Measurements from ENCODE around the gene EVPL.

The EVPL gene

DNA sequence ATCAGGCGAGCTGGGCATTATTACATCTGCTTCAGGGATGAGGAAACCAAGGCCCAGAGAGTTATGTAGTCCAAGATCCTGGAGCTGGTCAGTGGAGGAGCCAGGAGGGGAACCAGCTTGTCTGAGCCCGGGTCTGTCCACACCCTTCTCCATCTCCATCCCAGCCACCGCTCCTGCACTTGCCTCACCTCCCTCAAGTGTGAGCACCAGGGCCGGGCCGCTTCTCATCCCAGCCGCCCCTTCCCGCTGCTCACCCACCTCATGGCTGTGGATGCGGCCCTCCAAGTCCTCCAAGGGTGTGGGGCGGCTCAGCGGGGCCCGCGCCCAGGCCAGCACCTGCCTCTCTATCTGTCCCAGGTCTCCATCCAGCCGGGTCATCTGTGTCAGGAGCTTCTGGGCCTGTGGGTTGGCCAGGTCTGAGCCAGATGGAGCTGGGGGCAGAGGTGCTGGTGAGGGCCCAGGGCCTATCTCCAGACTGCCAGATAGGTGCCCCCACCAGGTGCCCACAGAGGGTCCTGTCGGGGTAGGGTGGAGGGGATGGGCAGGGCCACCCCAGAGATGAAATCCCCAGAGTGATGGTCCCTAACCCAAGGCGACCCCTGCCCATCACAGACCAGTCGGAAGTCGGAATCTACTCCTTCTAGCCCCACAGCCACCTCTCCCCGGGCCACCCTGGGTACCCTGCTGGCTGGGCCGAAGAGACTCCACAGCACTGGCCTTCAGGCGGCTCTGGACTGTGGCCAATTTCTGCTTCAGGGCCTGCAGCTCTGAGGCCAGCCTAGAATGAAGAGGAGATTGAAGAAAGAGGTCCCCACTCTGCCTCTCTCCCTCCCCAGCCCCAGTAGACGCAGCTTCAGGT is 9.4 kb downstream of the EVPL start:
- DNase-seq = no peak

DNA sequence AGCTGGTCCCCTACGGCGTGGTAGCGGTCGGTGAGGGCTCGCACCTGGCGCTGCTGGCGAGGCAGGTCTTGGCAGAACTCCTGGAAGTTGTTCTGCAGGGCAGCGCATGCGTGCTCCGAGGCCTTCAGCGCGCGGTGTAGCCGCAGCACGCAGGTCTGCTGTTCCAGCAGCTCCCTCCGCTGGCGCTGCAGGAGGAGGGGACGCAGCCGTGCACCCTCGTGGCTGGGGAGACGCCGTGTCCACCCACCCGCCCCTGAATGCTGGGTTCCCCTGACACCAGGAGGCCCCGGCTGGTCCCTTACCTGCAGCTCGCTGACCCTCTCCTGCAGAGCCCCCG is 12.2 kb downstream of the EVPL start:
- DNase-seq = no peak

DNA sequence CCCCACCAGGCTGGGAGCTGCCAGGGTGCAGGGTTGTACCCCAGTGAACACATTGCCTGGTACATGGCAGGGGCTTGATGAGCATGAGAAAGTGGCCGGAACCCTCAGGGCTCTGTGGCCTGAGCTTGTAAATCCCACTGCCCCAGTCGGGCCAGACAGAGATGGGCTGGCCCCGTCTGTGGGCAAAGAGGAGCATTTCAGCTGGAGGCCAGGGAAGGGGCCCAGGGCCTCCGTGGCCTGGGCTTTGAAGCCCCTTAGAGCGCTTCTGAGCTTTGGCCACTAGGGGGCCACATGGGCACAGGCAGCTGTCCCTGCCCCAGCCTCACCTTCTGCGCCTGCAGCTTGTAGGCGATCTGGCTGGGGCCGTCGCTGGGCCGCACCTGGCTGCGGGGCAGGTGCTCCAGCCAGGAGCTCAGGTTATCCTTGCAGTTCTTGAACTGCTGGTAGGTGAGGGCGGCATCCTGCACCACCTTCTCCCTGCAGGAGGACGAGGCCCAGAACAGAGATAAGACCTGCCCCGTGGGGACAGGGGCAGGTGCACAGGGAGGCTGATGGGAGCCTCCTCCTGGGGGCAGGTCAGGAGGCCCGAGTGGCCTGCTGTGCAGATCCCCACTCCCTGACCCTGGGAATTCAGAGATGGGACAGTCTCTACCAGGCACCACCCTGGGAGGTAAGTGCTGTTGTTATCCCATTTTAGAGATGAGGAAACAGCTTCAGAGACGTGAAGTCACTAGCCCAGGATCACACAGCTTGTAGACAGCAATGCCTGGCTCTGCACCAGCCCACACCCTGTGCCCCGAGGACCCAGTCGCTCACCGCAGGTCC is 12.8 kb downstream of the EVPL start:
- DNase-seq = peak; percentile 76 to 89 (median 82)

DNA sequence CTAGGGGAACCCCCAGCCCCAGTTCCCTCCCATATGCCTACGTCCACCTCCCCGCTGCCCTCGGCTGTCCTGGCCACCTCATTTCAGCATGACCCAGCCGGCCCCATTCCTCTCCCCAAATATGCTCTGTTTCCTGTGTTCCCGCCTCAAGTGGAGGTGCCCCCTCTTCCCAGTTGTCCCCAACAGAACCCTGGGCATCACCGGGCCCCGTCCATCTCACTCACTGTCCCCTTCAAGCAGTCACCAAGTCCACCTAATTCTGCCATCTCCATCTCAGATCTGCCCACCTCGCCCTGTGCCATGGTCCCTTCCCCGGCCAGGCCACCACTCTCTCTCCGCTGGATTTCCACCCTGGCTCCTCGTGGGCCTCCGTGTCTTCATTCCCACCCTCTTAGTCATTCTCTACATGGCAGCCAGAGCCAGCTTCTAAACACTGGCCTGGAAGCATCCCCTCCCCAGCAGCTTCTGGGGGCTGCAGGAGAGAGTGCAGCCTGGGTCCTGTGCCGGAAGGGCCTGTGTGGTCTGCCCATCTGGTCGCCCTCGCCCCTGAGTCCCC is 13.7 kb downstream of the EVPL start:
- no peak for DNase-seq

DNA sequence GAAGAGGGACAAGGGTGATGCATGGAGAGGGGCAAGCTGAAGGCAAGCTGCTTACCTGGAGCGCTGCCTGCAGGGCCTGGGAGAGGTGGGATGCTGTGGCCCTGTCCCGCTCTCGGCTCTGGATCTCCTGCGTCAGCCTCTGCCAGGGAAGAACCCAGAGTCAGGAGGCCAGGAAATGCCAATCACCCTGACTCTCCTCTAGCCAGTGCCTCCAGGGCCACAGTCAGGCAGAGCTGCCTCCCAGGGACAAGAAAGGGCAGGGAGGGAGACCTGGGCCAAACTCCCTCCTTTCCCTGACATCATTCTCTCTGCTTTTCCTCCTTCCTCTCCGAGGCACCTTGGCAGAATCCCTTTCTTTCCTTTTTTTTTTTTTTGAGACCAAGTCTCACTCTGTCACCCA is 15.2 kb downstream of the EVPL start:
- no peak for DNase-seq

DNA sequence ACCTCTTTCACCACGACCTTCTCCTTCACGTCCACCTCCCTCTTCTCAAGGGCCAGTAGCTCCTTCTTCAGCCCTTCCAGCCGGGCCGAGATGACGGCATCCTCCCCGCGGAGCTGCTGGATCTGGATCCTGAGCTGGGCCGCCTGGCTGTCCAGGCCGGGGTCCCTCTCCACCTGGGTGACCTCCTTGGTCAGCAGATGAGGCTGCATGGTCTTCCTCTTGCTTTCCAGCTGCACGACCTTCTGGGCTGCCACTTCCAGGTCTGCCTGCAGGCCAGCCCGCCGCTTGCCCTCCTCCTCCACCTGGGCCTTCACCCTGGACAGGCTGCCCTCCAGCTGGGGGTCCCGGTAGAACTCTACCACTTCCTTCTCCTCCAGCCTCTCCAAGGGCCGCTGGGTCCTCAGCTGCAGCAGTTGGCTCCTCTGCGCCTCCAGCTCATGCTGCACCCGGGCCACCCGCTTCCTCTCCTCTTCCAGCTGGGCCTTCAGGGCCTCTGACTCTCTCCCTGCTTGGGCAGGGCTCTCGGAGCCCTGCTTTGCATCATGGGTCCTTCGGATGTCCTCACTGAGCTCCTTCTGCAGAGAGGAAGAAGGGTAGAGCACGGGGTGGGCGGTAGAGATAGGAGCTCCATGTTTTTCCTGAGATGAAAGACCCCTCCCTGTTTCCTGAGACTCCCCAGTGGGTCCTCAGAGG is 17.0 kb downstream of the EVPL start:
- DNase-seq = peak in 1 of 4 experiments; percentile 8

DNA sequence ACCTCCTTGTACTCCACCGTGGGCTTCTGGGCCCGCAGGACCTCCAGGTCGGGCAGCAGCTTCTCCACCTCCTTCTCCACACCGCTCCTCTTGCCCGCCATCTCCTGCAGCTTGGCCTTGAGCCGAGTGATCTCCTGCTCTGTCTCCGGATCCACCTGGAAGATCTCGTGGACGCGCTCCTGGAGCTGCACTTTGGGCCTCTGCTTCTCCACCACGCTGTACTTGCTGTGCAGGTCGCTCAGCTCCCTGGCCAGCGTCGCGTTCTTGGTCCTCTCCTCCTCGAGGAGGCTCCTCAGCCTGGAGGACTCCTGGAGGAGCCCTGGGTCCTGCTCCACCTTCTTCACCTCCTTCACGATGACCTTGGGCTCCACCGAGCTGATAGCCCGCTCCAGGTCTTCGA is 17.7 kb downstream of the EVPL start:
- DNase-seq = no peak

DNA sequence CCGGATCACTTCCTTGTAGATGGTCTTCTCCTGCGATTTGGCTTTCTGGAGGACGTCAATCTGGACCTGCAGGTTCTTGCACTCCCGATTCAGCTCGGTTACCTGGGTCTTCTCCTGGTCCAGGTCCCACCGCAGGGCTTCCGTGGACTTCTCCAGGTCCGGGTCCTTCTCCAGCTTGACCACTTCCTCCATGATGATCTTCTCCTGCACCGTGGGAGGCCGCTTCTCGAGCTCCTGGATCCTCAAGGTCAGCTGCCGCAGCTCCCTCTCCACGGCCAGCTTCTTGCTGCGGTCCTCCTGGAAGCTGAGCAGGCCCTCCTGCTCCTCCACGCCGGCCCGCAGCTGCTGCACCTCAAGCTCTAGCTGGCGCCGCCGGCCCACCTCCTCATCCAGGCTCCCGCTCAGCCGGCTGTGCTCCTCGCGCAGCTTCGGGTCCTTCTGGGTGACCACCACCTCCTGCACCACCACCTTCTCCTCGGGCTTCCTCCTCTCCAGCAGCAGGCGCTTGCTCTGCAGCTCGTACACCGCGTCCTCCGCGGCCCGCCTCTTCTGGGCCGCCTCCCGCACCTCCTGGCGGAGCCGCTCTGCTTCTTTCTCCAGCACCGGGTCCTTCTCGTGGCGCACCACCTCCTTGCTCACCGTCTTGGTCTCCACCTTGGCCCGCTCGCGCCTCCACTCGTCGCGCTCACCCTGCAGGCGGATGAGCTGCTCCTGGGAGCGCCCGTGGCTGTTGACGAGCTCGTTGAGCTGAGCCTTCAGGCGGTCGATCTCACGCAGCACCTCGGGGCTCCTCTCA is 18.3 kb downstream of the EVPL start:
- DNase-seq = no peak

DNA sequence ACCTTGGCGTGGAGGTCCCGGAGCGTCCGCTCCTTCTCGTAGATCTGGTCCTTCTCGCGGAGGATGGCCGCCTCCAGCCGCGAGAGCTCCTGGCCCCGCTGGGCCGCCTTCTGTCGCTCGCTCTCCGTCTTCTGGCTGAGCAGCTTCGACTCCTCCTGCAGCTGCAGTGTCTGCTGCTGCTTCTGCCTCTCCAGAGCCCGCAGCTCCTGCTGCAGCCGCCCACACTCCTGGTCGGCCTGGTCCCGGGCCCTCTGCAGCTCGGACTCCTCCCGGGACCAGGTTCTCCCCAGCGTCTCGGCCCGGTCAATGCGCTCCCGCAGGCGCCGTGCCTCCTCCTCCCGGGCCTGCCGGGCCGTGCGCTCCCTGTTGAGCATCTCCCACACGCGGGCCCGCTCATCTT is 18.9 kb downstream of the EVPL start:
- no peak for DNase-seq

DNA sequence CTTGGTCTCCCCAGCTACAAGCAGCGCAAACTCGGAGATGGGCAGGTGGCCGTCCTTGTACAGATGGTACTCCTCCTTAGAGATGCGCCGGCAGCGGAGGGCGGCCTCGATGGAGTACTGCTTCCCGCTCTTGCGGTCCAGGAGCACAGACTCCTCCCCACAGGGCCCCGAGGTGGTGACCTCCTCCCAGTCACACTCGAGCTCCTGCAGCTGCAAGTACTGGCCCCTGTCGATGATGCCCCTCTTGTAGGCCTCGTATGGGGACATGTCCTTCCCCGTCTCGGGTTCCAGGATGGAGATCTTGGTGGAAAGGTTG is 19.3 kb downstream of the EVPL start:
- no peak for DNase-seq

DNA sequence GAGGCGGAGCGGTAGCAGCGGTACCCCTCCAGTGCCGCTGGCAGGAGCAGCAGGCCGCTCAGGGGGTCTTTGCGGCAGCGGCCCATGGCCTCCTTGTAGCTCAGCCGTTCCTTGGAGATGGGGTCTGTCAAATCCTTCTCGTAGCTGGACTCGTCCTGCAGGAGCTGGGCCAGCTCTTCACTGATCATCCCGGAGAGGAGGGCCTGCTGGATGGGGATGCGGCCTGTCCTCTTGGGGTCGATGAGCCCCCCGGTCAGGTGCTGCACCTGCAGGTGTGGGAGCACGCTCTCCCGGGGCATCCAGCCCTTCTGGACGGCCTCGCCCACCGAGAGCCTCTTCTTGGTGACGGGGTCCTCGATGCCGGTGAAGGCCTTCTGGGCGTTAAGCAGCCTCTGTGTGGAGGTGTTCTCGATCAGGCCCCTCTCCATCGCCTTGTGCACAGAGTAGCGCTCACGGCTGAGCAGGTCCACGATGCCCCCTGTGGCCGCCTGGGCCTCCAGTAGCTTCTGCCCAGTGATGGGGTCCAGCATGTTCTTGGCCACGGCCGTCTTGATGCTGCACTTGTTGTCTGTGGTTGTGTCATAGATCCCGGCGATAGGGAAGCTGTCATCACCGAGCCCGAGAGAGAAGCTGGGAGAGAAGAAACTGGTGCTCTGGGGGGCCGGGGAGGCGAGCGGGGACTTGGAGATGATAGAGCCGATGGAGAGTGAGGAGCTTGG is 19.8 kb downstream of the EVPL start:
- no peak for DNase-seq

DNA sequence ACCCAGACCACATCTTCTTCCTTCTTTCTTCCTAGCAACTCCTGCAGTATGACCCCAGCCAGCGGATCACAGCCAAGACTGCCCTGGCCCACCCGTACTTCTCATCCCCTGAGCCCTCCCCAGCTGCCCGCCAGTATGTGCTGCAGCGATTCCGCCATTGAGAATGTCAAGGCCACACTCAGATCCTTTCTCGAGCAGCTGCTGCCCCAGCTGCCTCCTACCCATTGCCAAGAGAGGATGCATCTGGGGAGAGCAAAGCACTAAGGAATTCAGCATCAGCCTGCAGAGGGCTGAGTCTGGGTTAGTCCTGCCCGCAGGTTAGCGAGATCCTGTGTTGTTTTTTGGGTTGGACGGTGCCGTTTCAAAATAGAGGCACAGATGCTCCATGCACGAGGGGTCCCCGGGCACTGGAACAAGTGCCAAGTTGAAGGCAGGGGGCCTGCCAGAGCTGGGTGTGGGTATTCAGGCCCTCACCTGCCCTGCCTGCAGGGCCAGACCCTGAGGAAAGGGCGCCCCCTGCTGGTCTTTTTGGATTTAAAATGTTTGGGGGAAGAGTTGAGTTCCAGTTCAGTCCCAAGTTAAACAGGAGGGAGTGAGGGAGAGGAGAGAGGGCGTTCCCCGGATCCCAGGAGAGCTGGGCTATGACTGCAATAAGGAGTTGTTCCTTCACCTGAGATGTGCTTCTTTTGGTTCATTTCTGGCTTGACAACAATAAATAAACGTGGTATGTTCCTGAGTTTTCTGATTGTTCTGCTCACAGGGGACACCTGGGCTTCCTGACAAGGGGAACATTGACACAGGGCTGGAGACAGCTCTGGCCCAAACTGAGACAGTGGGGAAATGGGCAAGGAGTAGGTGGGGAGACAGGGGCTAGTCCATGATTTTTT is 21.6 kb downstream of the EVPL start:
- DNase-seq = peak; percentile 77 to 92 (median 90)

DNA sequence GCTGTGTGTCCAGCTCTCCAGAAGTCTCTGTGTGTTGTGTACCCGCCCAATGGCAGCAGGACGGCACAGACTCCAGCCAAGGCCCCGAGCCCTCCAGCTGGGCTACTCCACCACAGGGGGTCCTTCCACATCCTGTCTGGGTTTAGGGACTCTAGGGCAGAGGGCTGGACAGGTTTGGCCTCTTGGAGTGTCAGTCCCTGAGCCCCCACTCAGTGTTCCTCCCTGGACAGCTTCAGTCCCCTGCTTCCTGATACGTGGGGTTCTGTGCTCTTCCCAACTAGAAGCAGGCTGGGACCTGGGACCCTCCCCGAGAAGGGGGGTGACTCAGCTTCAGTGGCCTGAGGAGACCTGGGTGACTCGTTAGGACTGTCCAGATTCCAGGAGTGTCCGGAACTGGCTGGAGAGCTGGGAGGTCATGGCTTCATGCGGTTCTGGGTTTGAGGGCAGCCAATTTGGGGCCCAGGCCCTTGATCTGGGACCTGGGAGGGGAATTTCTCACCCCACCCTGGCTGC is 22.3 kb downstream of the EVPL start:
- DNase-seq = no peak

DNA sequence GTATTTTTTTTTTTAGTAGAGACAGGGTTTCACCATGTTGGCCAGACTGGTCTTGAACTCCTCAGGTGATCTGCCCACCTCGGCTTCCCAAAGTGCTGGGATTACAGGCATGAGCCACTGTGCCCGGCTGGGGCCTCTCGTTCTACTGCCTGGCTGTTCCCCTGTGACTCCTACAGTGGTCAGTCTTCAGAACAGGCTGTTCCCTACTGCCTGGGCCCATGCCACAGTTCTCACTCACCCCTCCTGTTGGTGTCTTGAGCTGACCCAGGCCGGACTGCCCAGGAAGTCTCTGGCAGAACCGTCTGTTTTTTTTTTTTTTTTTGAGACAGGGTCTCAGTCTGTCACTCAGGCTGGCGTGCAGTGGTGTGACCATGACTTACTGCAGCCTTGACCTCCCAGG is 23.2 kb downstream of the EVPL start:
- no peak for DNase-seq

DNA sequence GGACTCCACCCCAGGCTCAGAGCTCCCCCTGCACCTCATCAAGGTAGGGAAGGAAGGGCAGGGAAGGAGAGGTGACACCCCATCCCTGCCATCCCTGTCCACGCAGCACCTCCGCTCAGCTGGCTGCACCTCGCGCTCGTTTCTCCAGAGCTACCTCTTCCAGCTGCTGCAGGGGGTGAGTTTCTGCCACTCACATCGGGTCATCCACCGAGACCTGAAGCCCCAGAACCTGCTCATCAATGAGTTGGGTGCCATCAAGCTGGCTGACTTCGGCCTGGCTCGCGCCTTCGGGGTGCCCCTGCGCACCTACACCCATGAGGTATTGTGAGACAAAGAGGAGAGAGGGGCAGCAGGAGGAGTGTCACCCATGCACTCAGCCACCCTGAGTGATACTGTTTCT is 25.0 kb downstream of the EVPL start:
- no peak for DNase-seq

DNA sequence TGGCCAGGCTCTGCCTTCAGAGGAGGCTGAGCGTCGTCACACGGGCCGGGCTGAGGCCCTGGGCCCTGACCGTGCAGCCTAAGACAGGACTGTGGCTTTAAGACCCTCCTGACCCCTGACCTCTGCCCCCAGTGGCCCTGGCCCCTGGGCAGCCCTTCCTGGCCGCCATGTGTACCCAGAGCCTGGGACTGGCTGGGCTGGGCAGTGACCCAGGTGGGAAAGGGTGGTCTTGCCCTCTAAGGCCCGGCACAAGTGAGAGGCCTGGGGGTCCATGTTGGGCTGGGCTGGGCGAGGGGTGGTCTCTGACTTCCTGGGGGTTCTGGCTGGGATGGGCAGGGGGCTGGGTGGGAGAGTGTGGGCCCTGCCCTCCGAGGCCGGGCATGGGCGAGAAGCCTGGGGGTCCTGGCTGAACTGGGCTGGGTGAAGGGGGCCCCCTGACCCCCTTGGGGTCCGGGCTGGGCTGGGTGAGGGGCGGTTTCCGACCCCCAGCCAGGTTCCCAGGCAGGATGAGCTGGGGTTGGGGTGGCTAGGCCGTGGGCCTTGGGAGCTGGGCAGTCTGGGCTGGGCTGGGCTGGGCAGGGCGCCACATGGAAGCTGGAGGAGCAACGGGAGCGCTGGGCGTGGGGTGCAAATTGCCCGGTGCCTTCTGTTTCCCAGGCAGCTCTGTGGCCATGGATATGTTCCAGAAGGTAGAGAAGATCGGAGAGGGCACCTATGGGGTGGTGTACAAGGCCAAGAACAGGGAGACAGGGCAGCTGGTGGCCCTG is 26.2 kb downstream of the EVPL start, which contains the start of gene CDK3:
CDK3 (plus strand) TSS at position 101 of the 767 bp plus-strand sequence; CDS start at position 672, 571 bp downstream.
- no peak for DNase-seq

DNA sequence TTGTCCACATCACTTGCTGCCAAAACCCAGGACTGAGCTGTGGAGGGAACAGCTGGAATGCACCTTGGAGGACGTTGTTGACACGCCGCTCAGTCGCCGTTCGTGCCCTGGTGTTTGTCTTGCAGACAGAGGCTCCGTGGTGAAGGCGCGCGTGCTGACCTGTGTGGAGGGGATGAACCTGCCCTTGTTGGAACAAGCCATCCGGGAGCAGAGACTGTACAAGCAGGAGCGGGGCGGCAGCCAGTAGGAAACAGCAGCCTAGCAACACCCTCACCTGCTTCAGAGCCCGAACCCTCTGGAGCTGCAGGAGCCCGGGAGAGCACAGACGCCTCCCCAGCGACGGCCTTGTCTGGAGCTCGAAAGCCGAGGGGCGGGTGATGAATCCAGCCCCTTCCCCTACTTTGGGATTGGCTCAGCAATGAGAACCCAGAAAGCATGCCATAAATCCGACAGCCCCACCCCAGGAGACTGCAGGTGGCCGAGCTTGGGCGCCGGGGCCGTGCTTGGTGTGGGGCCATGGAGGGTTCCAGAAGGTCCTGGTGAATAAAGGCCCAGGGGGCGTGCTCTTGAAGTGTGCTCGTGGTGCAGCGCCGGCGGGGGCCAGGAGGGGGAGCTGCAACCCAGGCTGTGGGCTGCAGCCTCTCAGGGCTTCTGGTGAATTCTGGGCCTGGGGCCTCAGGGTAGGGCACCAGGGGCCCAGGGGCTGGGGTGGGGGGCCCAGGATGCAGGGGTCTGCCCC is 26.9 kb downstream of the EVPL start:
- DNase-seq = peak; percentile 63 to 83 (median 70)

DNA sequence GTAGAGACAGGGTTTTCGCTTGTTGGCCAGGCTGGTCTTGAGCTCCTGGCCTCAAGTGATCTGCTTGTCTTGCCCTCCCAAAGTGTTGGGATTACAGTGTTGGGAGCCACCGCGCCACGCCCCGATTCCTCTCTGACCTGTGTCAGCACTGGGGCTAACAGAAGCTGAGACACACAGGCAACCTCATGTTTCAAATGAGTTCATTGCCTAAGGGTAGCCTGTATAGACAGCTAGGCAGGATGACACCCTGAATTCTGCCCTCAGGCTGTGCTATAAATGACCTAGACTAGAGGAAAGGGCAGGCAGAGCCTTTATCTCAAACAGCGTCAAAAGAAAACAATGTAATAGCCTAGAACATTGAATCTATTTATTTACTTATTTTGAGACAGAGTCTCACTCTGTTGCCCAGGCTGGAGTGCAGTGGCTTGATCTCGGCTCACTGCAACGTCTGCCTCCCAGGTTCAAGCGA is 28.7 kb downstream of the EVPL start:
- no peak for DNase-seq

Data from suppressor macrophage (primary cell).